Stimulated activated CD8-positive, alpha-beta memory T cell treated with anti-CD3 and anti-CD28 coated beads, Interleukin-15, amount 100 ng/mL, for 1 hour (primary cell): ENCODE data around the gene VWA1.
"Not testable (repeated sequence)": the region's sequence is repeated elsewhere in the genome, so short reads cannot be mapped to it uniquely, and the experiment has no call there.

Experiments
- DNase-seq: peaks from one replicate; pipeline ENCODE4 v3.0.0-alpha.2; 2020; ENCODE audit warnings: low read depth

VWA1 gene

GRCh38 chr1:1403653-1404052, 31.8 kb upstream of the VWA1 start:
- no peak for DNase-seq

- DNase-seq, result no peak
These were observed 29.2 kb upstream of the VWA1 start for GRCh38 chr1:1406101-1406820.

- peak; percentile 89 for DNase-seq
These were observed 28.5 kb upstream of the VWA1 start, which contains the start of gene MRPL20 for GRCh38 chr1:1406821-1407635. TSS of gene MRPL20 (minus strand) at chr1:1407293. CDS start at chr1:1407217, 76 bp downstream.

- DNase-seq, result no peak
These were observed 27.7 kb upstream of the VWA1 start for GRCh38 chr1:1407636-1408318.

- DNase-seq, result not testable (repeated sequence)
These were observed 25.3 kb upstream of the VWA1 start for GRCh38 chr1:1410238-1410637.

- DNase-seq, result no peak
These were observed 23.9 kb upstream of the VWA1 start for GRCh38 chr1:1411626-1412025.

- not testable (repeated sequence) for DNase-seq
These were observed 23.1 kb upstream of the VWA1 start for GRCh38 chr1:1412311-1412902.

- DNase-seq, result no peak
These were observed 19.7 kb upstream of the VWA1 start for GRCh38 chr1:1415751-1416150.

GRCh38 chr1:1417396-1417795, 18.1 kb upstream of the VWA1 start:
- not testable (repeated sequence) for DNase-seq

- not testable (repeated sequence) for DNase-seq
These were observed 17.5 kb upstream of the VWA1 start for GRCh38 chr1:1417825-1418463.

- no peak for DNase-seq
These were observed 16.8 kb upstream of the VWA1 start for GRCh38 chr1:1418464-1419362.

- DNase-seq, result no peak
These were observed 16.1 kb upstream of the VWA1 start for GRCh38 chr1:1419363-1419812.

- no peak for DNase-seq
These were observed 15.5 kb upstream of the VWA1 start for GRCh38 chr1:1419813-1420653.

- no peak for DNase-seq
These were observed 14.8 kb upstream of the VWA1 start for GRCh38 chr1:1420654-1421141.

- DNase-seq, result no peak
These were observed 14.2 kb upstream of the VWA1 start, which contains the start of gene ANKRD65 for GRCh38 chr1:1421147-1421906. TSS of gene ANKRD65 (minus strand) at chr1:1421276. CDS start at chr1:1421005, 271 bp downstream.

- no peak for DNase-seq
These were observed 13.5 kb upstream of the VWA1 start for GRCh38 chr1:1421907-1422464.

GRCh38 chr1:1422465-1423244, 12.8 kb upstream of the VWA1 start:
- no peak for DNase-seq

GRCh38 chr1:1423245-1423597, 12.3 kb upstream of the VWA1 start:
- no peak for DNase-seq
